Small intestine (tissue), 7 donors: ENCODE measurements around the gene MYO18B. TPM values are rescaled to one million over a fixed set of nuclear protein-coding genes. Genes with fewer than 3 reads are reported as not detected.

Experiments used
- DNase-seq, 2 donors: peaks; one replicate each; pipeline versions ENCODE4 v3.0.0 to v3.0.0-alpha.2; 2013
- FAIRE-seq: peaks from 2 replicates; lab custom pipeline; 2012; peaks lifted over from hg19 to GRCh38; lab: Jason Lieb, UNC
- H3K27ac ChIP-seq, 3 donors: one replicate each; pipeline ENCODE4 v1.5.1; 2013; ENCODE audit warnings: low read length in 2 of 3, mild to moderate bottlenecking in 2 of 3, control low read depth in 1 of 3, inconsistent platforms in 1 of 3, low read depth in 1 of 3, moderate library complexity in 1 of 3
- H3K27me3 ChIP-seq, 3 donors: one replicate each; pipeline ENCODE4 v1.6.1; 2013; ENCODE audit warnings: low read length in 3 of 3, inconsistent platforms in 1 of 3; ENCODE audit not compliant: control insufficient read depth in 3 of 3, insufficient read depth in 3 of 3
- H3K36me3 ChIP-seq, 3 donors: one replicate each; pipeline ENCODE4 v1.6.1; 2013; ENCODE audit warnings: low read length in 3 of 3, inconsistent platforms in 1 of 3, low read depth in 1 of 3, mild to moderate bottlenecking in 1 of 3, moderate library complexity in 1 of 3; ENCODE audit not compliant: control insufficient read depth in 3 of 3, insufficient read depth in 2 of 3
- H3K4me1 ChIP-seq, 3 donors: one replicate each; pipeline ENCODE4 v1.6.1; 2013; ENCODE audit warnings: low read length in 2 of 3, inconsistent platforms in 1 of 3, low read depth in 1 of 3, mild to moderate bottlenecking in 1 of 3, moderate library complexity in 1 of 3; ENCODE audit not compliant: control insufficient read depth in 3 of 3, insufficient read depth in 2 of 3
- H3K4me3 ChIP-seq, 3 donors: one replicate each; pipeline ENCODE4 v1.5.1; 2013; ENCODE audit warnings: low read length in 3 of 3, control low read depth in 1 of 3, inconsistent platforms in 1 of 3, low read depth in 1 of 3, mild to moderate bottlenecking in 1 of 3, moderate library complexity in 1 of 3
- H3K9me3 ChIP-seq, 2 donors: one replicate each; pipeline ENCODE4 v1.6.1; 2013; ENCODE audit warnings: low read depth in 1 of 2, low read length in 1 of 2; ENCODE audit not compliant: control insufficient read depth in 2 of 2, insufficient read depth in 1 of 2
- whole genome bisulfite sequencing, 3 donors: extraction: QIAGEN DNeasy Blood & Tissue Kit; methylation state at CpG; one replicate each; pipeline ENCODE4 v1.1.7; 2013; 5-methylcytosine and 5-hydroxymethylcytosine counted together
- polyA plus RNA-seq, 4 donors: library from polyadenylated mRNA; stranded (reverse) in 3 of 4; unstranded in 1 of 4; fragments of 200-250 nt in 3 of 4; fragments of 120-200 nt in 1 of 4; gene quantifications; one replicate each; pipeline versions ENCODE4 v1.2.1 to v1.2.3, GENCODE V29; 2013
- donor health status: healthy with polysubstance abuse.
- donor health status: control.
- donor health status: control.
- donor health status: Bipolar disorder and iron deficiency.
- donor health status: healthy.

Gene MYO18B
- polyA plus RNA-seq, 4 donors = 0.01 to 1.1 (median 0.37) TPM

DNA sequence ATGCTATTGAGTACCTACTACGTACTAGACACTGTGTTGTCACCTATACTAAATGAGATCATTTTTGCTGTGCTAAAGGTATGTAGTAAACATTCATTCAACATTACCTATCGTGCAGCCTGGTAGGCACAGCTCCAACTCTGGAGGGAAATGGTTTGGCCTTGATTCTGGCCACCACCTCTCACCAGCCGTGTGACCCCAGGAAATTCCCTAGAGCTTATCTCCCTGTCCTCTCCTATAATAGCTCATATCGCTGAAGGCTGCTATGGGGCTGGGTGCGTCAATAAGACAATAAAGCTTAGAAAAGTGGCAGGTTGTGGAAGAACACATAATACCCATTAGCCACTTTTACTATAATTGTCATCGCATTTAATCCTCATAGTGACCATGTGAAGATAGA, 107.5 kb downstream of the MYO18B start:
- Histone ChIP-seq H3K27ac (no peak overlapping the region), H3K4me1 (no peaks in the 10 kb centered on the region), H3K27me3 (no peaks in the 10 kb centered on the region), H3K36me3 (no peaks in the 10 kb centered on the region), H3K9me3 (no peaks in the 10 kb centered on the region), H3K4me3 (no peak overlapping the region)
- DNase-seq (no peak), FAIRE-seq (no peak)
- WGBS, 3 donors = 34 to 63% (median 39%) methylated on average over 6 of the region's 6 CpGs

DNA sequence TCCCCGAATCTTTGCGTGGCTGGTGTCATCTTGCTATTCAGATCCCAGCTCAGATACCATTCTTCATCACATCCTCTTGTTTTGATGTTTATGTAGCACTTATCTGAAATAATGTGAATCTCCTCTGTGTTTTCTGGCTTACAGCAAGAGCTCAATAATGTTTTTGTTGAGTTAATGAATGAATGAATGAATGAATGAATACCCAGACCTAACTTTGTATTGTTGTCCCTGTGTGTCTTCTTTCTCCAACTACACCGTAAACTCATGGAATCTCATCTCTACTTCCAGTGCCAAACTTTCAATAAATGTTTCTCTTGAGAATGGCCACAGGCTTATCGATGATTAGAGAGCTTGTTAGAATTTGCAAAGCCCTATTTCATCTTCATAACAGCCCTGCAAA, 110.2 kb downstream of the MYO18B start:
- 77 to 92% (median 78%) methylated on average over 4 of the region's 4 CpGs for WGBS, 3 donors
- no peaks in the 10 kb centered on the region for H3K4me1 ChIP-seq
- DNase-seq (no peak), FAIRE-seq (no peak)
- H3K27ac ChIP-seq = no peak overlapping the region
- H3K9me3 ChIP-seq = no peaks in the 10 kb centered on the region
- H3K36me3 ChIP-seq = no peaks in the 10 kb centered on the region
- H3K27me3 ChIP-seq = no peaks in the 10 kb centered on the region
- H3K4me3 ChIP-seq = no peak overlapping the region

DNA sequence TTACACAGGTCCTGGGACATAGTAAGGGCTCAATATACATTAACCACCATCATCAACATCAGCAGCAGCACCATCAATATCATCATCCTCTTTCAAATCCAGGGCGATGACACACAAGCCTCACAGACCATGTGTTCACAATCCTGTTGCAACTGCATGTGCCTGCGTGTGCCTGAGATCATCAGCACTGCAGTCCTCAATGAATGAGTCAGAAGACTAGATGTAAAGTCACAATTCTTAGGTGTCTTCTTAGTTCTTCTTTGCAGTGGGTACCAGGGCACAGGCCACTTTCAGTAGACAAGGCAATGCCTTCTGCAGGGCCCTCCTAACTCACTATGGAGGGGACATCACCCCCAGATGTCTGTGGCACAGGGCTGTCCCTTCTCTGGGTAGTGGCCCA, 111.1 kb downstream of the MYO18B start:
- DNase-seq (no peak), FAIRE-seq (no peak)
- Histone ChIP-seq H3K4me3 (no peak overlapping the region), H3K27me3 (no peaks in the 10 kb centered on the region), H3K27ac (no peak overlapping the region), H3K36me3 (no peaks in the 10 kb centered on the region), H3K4me1 (no peaks in the 10 kb centered on the region), H3K9me3 (no peaks in the 10 kb centered on the region)
- WGBS, 3 donors = 73 to 78% (median 75%) methylated on average over 2 of the region's 2 CpGs

DNA sequence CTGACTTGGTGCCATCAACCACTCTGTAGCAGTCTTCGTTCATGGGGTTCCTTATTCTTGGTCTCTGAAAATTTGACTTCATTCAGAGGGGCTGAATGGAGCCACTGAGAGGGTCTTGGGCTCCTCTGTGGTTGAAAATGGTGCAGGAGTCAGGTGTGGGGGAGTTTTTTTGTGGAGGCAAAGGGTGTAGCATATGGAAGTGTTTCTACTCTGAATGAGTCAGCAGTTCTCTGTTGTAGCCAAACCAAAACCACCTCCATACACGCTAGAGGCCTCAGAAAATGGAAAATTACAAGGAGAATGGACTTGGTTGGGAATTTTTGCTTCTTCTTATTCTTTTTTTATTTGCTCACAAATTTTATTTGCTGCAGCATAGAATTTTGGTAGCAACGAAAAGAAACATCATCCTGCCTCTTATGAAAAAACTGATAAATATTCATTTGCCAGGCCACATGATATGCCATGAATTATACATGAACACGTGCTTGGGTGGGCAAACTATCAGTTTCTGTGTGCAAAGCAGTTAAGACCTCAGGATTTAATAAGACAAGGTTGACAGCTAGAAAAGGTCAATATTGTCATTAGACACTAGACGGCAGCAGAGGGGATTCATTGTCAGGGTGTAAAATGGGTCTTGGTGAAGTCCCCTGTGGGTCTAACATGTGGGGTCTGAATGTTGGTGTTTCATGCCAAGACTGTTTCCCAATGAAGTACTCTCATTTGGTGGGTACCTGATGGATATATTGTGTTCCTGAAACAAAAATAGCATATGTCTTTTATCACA, 111.7 kb downstream of the MYO18B start:
- no peaks in the 10 kb centered on the region for H3K27me3 ChIP-seq
- DNase-seq = no peak
- no peak for FAIRE-seq
- H3K27ac ChIP-seq = no peak overlapping the region
- H3K4me1 ChIP-seq = no peaks in the 10 kb centered on the region
- 32 to 45% (median 35%) methylated on average over 5 of the region's 5 CpGs for WGBS, 3 donors
- no peak overlapping the region for H3K4me3 ChIP-seq
- no peaks in the 10 kb centered on the region for H3K36me3 ChIP-seq
- H3K9me3 ChIP-seq = no peaks in the 10 kb centered on the region

DNA sequence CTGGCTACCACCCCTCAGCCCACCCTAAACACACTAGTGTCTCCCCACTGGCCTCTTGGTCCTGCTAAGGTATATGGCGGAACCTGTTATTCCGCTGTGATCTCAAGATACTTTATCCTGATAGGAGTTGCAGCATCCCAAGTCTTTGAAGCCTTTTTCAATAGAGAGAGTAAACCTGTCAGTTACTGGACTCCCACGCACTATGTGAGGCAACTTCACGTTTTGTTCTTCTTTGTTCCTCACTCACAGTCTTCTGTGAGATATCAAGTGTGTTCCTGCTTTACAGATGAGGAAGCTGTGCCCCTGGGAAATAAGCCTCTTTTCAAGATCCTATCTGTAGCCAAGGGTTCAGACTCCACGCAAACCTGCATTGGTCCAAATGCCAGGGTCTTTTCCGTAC, 127.8 kb downstream of the MYO18B start:
- Histone ChIP-seq H3K27me3 (no peaks in the 10 kb centered on the region), H3K9me3 (no peaks in the 10 kb centered on the region), H3K4me3 (no peak overlapping the region), H3K27ac (no peak overlapping the region), H3K36me3 (no peaks in the 10 kb centered on the region), H3K4me1 (no peaks in the 10 kb centered on the region)
- 80 to 85% (median 84%) methylated on average over 6 of the region's 6 CpGs for WGBS, 3 donors
- DNase-seq (no peak), FAIRE-seq (no peak)

DNA sequence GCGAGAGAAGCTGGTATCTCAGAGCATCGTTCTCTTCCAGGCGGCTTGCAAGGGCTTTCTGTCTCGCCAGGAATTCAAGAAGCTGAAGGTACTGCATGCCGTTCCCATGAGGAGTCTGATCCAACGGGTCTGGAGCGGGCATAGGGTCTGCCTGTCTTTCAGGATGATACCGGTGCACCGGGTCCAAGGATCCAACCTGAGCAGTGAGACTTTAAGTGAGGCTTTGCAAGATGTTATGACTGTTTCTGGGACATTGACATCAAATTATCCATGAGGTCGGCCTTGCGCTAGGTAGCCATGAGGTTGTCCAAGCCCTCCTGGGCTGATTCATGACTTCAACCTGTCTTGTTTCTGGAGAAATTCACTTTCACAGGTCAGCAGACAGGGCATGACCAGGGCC, 132.3 kb downstream of the MYO18B start:
- no peak for DNase-seq
- Histone ChIP-seq H3K4me3 (no peak overlapping the region), H3K9me3 (no peaks in the 10 kb centered on the region), H3K27ac (no peak overlapping the region), H3K4me1 (no peaks in the 10 kb centered on the region), H3K36me3 (no peaks in the 10 kb centered on the region), H3K27me3 (no peaks in the 10 kb centered on the region)
- WGBS, 3 donors = 89 to 92% (median 92%) methylated on average over 11 of the region's 11 CpGs
- no peak for FAIRE-seq

DNA sequence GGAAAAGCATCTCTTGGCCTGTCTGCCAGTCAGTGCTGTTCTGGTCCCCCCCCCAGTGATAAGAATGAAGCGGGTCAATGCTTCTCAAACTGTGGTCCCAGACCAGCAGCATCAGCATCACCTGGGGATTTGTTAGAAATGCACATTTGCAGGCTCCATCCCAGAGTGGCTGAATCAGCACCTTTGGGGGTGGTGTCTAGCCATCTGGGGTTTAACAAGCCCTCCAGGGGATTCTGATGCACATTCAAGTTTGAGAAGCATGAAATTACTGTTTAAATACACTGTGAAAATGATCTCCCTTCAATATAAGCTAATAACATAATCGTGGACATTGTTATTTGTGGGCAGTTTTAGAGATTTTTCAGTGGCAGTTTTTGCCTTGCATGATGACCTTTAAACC, 133.5 kb downstream of the MYO18B start:
- no peak for FAIRE-seq
- Histone ChIP-seq H3K4me1 (no peaks in the 10 kb centered on the region), H3K4me3 (no peak overlapping the region), H3K27me3 (no peaks in the 10 kb centered on the region), H3K9me3 (no peaks in the 10 kb centered on the region), H3K27ac (no peak overlapping the region), H3K36me3 (no peaks in the 10 kb centered on the region)
- DNase-seq = no peak
- 43 to 64% (median 51%) methylated on average over 2 of the region's 2 CpGs for WGBS, 3 donors

DNA sequence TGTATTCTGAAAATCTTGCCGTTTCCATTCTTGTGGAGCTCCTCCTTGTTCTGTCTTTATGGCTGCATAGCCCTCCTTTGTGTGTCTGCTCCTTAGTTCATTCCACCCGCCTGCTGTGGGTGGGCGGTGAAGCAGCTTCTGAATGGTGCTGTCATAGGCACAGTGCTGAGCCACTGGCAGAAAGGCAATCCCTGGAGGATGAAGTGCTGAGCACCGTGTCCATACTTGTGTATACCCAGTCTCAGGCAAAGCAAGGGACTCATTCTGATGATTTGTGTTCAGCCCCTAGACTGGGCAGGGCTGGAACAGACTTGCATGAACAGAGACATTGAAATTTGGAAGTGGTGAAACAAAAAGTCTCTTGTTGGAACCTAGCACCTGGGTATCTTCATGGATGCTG, 134.9 kb downstream of the MYO18B start:
- 68 to 78% (median 74%) methylated on average over 4 of the region's 4 CpGs for WGBS, 3 donors
- Histone ChIP-seq H3K36me3 (no peaks in the 10 kb centered on the region), H3K27ac (no peak overlapping the region), H3K4me3 (no peak overlapping the region), H3K9me3 (no peaks in the 10 kb centered on the region), H3K27me3 (no peaks in the 10 kb centered on the region), H3K4me1 (no peaks in the 10 kb centered on the region)
- DNase-seq = no peak
- no peak for FAIRE-seq

DNA sequence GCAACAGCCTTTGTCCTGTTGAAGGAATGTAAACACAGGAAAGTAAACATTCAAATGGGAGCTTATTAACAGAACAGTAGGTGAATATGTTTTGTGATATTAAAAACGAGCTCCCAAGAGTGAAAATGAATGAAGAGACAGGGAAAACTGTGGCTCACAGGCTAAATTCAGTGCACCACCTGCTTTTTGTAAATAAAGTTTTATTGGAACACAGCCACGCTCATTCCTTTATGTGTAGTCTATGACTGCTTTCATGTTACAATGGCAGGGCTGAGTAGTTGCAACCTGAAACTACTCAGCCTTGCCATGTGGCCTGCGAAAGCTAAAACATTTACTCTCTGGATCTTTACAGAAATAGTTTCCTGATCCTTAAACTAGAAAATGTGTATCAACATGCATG, 136.9 kb downstream of the MYO18B start:
- FAIRE-seq (no peak), DNase-seq (no peak)
- Histone ChIP-seq H3K36me3 (no peaks in the 10 kb centered on the region), H3K9me3 (no peaks in the 10 kb centered on the region), H3K27ac (no peak overlapping the region), H3K4me3 (no peak overlapping the region), H3K27me3 (peaks cover 0 to 2% (median 0%) of the 10 kb centered on the region in 3 donors), H3K4me1 (no peaks in the 10 kb centered on the region)
- WGBS, 3 donors = 50 to 60% (median 58%) methylated on average over 3 of the region's 3 CpGs
